Activated naive CD4-positive, alpha-beta T cell (primary cell): ENCODE measurements around the gene BRINP3.
"Not testable (repeated sequence)": the region's sequence is repeated elsewhere in the genome, so short reads cannot be mapped to it uniquely, and the experiment has no call there.

Experiments used
- DNase-seq, 4 experiments: peaks; one replicate each; lab custom pipeline; 2025; lab: John Stamatoyannopoulos, UW

The BRINP3 gene

DNA sequence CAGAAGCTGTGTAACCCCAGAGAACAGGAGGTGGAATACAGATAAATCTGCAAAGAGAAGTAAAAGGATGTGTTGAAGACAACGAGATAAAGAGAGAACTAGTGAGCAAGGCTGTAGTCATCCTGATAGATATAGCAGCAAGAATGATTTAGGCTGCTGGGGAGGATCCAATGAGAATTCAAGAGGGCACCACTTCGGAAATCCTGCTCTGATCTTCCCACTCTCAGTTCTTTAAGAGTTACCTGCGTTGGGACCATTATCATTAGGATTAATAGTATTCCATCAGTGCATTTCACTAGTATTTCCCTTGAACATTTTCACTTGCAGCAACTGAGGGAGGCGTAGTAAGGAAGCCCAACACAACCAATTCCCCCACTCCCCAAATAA lies at the start of gene BRINP3:
TSS of gene BRINP3 (minus strand) at position 103 of the 387 bp plus-strand sequence.
- DNase-seq, result no peak

DNA sequence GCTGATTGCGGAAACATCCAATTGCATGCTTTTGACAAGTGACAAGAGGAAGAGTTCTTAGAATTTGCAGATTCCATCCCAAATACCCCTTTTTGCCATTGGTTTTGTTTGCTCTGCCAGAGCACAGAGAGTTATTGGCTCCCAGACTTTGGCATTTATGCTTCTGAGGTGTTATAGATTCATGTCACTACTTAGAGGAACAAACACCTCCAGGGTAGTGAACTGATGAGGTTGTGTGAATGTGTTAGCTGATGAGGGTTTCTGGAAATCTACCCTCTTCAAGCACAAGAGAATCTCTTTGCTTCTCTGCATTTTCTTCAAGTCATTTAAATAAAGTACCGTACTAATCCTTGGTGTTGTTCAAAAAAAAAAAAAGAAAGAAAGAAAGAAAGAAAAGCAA lies 33.9 kb upstream of the BRINP3 start:
- no peak for DNase-seq

GRCh38 chr1:190507357-190507756 lies 29.7 kb upstream of the BRINP3 start:
- no peak for DNase-seq

GRCh38 chr1:190504539-190504938 lies 26.9 kb upstream of the BRINP3 start:
- DNase-seq, result not testable (repeated sequence)

GRCh38 chr1:190497565-190497964 lies 19.9 kb upstream of the BRINP3 start:
- DNase-seq, result no peak

GRCh38 chr1:190494451-190494850 lies 16.8 kb upstream of the BRINP3 start:
- no peak for DNase-seq

DNA sequence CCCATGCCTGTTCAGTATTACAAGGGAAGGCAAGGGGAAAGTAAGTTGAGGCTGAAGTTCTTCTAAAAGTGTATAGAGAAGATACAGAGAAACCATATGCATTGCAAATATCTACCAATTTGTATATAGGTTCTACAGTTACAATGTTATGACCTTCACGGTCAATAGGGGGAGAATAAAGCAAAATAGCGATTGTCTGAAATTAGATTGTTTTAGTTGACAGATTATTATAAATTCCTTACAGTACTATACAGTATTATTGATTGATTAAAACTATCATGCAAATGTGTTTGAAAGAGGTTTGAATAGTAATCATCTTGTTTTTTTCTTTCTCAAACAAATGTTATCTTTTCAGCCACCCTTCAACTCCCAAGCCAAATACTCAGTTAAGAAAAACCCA lies 13.7 kb upstream of the BRINP3 start:
- DNase-seq, result no peak

DNA sequence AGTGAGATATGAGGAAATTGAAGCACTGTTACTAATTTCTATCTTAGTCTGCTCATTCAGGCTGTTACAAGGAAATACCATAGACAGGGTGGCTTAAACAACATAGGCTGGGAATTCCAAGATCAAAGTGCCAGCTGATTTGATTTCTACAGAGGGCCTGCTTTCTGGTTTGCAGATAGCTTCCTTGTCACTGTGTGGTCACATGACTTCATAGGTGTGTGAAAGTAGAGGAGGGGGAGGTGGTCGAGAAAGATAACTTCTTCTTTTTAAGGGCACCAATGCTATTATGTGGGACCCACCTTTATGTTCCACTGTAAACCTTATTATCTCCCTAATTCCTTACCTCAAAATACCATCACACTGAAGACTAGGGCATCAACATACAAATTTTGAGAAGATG lies 6.4 kb upstream of the BRINP3 start:
- no peak for DNase-seq

GRCh38 chr1:190480231-190480630 lies 2.6 kb upstream of the BRINP3 start:
- DNase-seq, result no peak

- no peak for DNase-seq
Observed at GRCh38 chr1:190479516-190479915, 1.9 kb upstream of the BRINP3 start.

GRCh38 chr1:190479050-190479397 lies 1.4 kb upstream of the BRINP3 start:
- no peak for DNase-seq

DNA sequence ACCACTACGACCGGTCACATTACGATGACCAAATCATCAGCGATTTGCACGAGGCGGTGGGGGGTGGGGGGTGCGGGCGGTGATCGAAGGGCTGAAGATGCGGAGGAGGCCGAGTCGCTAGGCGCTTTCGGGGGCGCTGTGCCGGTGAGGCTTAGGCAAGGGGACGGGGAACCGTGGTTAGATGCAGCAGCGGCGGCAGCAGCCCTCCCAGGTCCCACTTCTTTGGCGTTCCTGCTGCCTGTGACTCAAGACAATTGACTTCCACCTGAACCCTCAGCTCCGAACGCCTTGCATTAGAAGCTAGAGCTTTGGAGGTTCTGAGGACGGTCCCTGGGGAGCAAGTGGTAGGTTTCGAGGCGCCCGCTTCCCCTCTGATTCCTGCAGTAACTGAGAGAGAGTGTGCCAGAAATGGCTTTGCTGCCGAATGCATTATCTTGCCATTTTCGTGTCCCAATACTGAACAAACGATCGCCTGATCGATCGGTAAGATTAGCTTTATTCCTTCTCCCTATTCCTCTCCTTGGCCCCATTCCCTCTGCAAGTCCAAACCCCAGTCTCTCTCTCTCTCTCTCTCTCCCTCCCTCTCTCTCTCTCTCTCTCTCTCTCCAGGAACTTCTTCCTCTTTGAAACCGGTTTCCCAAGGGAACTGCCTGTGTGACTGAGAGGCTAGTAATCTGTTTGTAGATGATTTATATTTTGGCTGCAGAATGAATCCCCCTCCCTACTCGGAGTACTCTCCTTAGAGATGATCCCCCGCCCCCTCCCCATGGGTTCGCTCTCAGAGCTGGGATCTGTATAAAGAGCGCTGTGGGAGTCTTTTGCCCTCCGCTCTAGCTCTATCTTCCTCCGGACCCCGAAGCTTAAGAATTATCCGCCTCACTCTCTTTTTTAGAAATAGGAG lies 735 bp upstream of the BRINP3 start:
- DNase-seq, result no peak

DNA sequence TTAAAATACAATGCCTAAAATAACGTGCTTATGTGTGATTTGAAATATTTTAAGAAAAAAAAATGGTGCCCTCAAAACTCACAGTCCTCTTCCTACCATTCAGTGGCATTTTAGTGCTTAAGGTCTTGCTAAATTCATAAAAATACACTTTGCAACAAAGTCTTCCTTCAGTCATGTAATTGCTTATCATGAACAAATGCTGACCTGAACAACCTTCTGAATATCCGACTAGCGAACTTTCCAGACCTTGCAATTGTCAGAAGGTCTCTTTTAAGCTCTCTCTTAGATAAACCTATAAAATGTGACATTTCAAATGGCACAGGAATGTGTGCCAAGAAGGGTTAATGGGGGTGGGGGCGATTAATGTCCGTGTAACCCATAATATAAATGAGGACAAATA lies 858 bp downstream of the BRINP3 start:
- no peak for DNase-seq

DNA sequence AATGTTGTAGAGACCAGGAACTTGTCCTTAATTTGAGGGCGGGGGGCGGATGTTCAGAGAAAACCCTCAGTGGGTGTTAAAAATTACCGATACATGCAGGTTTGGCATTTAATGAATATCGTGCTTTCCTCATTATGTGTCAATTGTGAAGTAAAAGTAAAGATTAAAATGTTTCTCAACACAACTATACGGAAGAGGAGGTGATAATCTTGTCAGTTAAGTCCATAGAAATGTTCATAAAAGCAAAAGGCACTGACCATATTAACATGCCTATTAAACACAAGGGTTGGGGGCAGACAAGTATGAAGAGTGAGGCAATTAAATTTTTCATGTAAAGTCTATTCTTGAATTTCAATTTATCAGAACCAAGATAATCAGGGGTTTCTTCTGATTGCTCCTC lies 1.3 kb downstream of the BRINP3 start:
- DNase-seq, result no peak

DNA sequence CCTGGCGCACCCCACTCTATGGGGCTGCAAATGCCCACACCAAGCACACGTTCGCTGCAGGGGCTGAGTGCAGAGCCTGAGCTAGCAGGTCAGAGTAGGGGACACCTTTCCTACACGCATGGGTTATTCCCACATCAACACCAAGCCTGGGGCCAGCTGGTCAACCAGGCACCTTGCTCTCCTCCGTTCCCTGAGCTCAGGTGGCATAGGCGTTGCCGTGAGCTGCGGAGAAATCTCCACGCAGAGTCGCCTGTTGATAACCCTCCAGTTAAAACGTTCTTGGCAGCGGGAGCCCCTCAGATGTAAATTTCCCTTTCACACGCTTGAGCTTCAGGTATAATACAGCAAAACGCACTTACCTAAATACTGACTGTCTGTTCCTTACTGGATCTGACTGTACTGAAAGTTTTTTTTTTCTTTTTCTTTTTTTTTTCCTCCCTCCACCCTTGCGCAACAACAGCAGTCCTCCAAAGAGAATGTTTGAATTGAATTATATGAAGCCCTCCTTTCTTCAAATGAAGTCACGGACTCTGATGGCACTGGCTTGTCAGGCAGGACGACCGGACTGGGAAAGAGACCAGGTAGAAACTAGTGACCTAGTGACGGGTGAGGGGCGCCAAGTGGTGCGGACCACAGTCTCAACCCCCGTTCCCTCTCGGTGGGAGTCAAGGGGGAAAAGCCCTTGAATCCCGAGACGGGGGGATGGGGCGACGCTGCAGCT lies 2.1 kb downstream of the BRINP3 start:
- DNase-seq, result no peak

- no peak for DNase-seq
Observed at GRCh38 chr1:190474650-190475211, 2.9 kb downstream of the BRINP3 start.

DNA sequence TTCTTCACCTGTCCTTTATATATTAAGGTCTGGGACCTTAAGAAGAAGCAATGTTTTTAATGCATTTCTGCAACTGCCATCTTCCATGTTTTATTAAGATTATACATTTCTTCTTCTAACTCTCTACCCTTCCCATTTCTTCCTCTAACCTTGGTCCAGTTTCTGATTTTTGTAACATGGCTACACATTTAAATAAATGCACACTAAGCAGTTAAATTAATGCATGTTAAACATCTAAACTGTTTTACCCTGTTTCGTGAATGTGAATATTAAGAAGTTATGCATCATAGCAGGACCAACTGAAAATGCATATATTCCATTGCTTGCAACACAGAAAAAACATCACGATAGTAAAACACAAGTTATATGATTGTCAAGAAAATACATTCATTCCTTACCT lies 3.7 kb downstream of the BRINP3 start:
- DNase-seq, result no peak

GRCh38 chr1:190472494-190472893 lies 5.2 kb downstream of the BRINP3 start:
- no peak for DNase-seq

GRCh38 chr1:190472042-190472441 lies 5.6 kb downstream of the BRINP3 start:
- no peak for DNase-seq

DNA sequence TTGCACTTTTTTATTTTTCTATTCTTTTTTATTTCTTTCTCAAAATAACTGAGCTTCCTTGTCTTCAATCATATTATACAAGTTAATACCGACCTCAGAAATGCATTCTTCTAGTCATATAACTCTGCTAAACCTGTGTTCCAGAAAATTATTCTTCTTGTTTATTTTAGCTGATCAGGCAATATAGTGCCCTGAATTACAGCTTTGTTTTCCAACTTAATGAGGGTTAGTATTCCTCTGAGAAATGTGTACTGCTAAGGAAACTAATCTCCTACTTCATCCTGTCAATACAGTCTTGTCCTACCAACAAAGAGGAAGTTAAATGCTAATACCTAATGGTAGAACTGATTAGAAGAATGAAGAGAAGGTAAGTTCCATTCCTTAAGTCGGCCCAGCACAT lies 13.0 kb downstream of the BRINP3 start:
- DNase-seq, result no peak

GRCh38 chr1:190456129-190456528 lies 21.5 kb downstream of the BRINP3 start:
- no peak for DNase-seq

GRCh38 chr1:190455631-190456030 lies 22.0 kb downstream of the BRINP3 start:
- DNase-seq, result no peak

DNA sequence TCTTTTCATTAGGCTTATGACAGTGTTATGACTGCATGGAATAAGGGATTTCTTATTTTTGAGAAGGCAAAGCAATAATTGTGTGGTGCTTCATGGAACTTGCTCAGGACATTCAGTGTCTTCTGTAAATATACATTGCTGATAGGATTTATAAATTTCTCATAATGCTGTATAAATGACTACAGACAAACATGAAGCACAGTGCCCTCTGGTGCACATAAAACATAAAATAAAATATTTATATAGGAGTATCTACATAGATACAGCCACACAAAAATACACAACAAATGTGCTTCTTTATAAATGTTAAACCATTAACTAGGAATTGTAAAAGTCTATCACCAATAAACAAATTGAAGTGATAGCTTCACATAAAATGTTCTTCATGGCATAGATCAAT lies 24.1 kb downstream of the BRINP3 start:
- DNase-seq, result no peak
